Stomach (tissue), 9 donors: Measurements from ENCODE around the gene DYNC2I2. TPM values are rescaled to one million over a fixed set of nuclear protein-coding genes. Genes with fewer than 3 reads are reported as not detected.

Experiments used
- DNase-seq, 2 donors: peaks; one replicate each; pipeline versions ENCODE4 v3.0.0 to v3.0.0-alpha.2; 2013 to 2019
- H3K27ac ChIP-seq, 5 donors: fragments of 200-600 bp in 4 of 5; sonication (generic) in 4 of 5; one replicate each; pipeline ENCODE4 v1.5.1; 2013 to 2019; ENCODE audit warnings: mild to moderate bottlenecking in 1 of 5, moderate library complexity in 1 of 5
- H3K27me3 ChIP-seq, 3 donors: fragments of 200-600 bp; sonication (generic); one replicate each; pipeline ENCODE4 v1.5.1; 2017 to 2019; ENCODE audit warnings: mixed run types in 1 of 3
- H3K36me3 ChIP-seq, 4 donors: fragments of 200-600 bp; sonication (generic); 1 replicate in 3 of 4; 2 replicates in 1 of 4; pipeline ENCODE4 v1.5.1; 2016 to 2019
- H3K4me1 ChIP-seq, 4 donors: fragments of 200-600 bp; sonication (generic); one replicate each; pipeline ENCODE4 v1.5.1; 2016 to 2019
- H3K4me3 ChIP-seq, 4 donors: fragments of 200-600 bp; sonication (generic) in 3 of 4; one replicate each; pipeline ENCODE4 v1.5.1; 2016 to 2019; ENCODE audit warnings: mild to moderate bottlenecking in 1 of 4
- H3K9me3 ChIP-seq, 4 donors: fragments of 200-600 bp; sonication (generic); one replicate each; pipeline ENCODE4 v1.5.1; 2016 to 2019
- CTCF ChIP-seq, 7 experiments: fragments of 450-650 bp in 4 of 7; fragments of 200-600 bp in 3 of 7; sonication (generic) in 3 of 7; IDR thresholded peaks; one replicate each; pipeline ENCODE4 v1.5.1; 2016 to 2019; ENCODE audit warnings: antibody characterized with exemption in 7 of 7, control low read depth in 2 of 7, mild to moderate bottlenecking in 1 of 7
- EP300 ChIP-seq: sonication (generic); formaldehyde crosslinking; IDR thresholded peaks from one replicate; pipeline ENCODE4 v1.6.1; 2017; ENCODE audit warnings: antibody characterized with exemption
- POLR2A ChIP-seq, 4 donors: fragments of 450-650 bp; IDR thresholded peaks; one replicate each; pipeline ENCODE4 v1.6.1; 2016; ENCODE audit warnings: antibody characterized with exemption in 4 of 4, control low read depth in 2 of 4, mild to moderate bottlenecking in 1 of 4, moderate library complexity in 1 of 4
- POLR2AphosphoS5 ChIP-seq, 3 donors: sonication (generic); formaldehyde crosslinking; IDR thresholded peaks; one replicate each; pipeline ENCODE4 v1.6.1; 2016; ENCODE audit warnings: antibody characterized with exemption in 3 of 3
- WGBS, 5 donors: extraction: QIAGEN DNeasy Blood & Tissue Kit in 3 of 5; methylation state at CpG; one replicate each; pipeline versions ENCODE4 v1.1.5 to v1.1.7; 2013 to 2018; 5-methylcytosine and 5-hydroxymethylcytosine counted together
- intact Hi-C: fragments of 100-400 bp; cut with DNase I; formaldehyde crosslinking; loops from one replicate; pipeline ENCODE4 v1.15.1; 2023; ENCODE audit warnings: low total_unique reads
- polyA plus RNA-seq, 3 donors: library from polyadenylated mRNA; stranded (reverse); fragments of 200-250 nt; gene quantifications; one replicate each; pipeline ENCODE4 v1.2.3, GENCODE V29; 2013
- total RNA-seq, 5 donors: library from RNA; depleted of rRNA; stranded (reverse); fragments of >200 nt; gene quantifications; one replicate each; pipeline versions ENCODE4 v1.1.0 to v1.2.3, GENCODE V29; 2014 to 2016
- donor health status: healthy with polysubstance abuse.
- donor health status: Bipolar disorder and iron deficiency.
- donor health status: healthy.

DYNC2I2 gene
- total and polyA plus RNA-seq, 8 donors: 2.9 to 125 (median 53.3) TPM

- Histone ChIP-seq H3K4me1 (no peaks in the 10 kb centered on the region), H3K4me3 (no peak overlapping the region), H3K27me3 (no peaks in the 10 kb centered on the region), H3K36me3 (peaks cover 96 to 100% (median 100%) of the 10 kb centered on the region in 4 donors), H3K27ac (no peak overlapping the region), H3K9me3 (no peaks in the 10 kb centered on the region)
- no peak for DNase-seq
- TF ChIP-seq POLR2AphosphoS5 (IDR thresholded peaks at IDR 0.05) (no peak), EP300 (no peak), CTCF (IDR thresholded peaks at IDR 0.05) (no peak), POLR2A (IDR thresholded peaks at IDR 0.05) (no peak)
- intact Hi-C loops: loop anchor here (10.0 kb wide), 1 partner anchor 349 kb away; no protein-coding TSS in a partner anchor
- 86 to 98% (median 95%) methylated on average over 1 to 12 of the region's 12 CpGs for WGBS, 5 donors
Measured at GRCh38 chr9:128615571-128615970, 41.1 kb downstream of the DYNC2I2 start.

GRCh38 chr9:128614728-128615127 is 41.9 kb downstream of the DYNC2I2 start:
- Histone ChIP-seq H3K27ac (no peak overlapping the region), H3K36me3 (peaks cover 96 to 100% (median 100%) of the 10 kb centered on the region in 4 donors), H3K4me3 (no peak overlapping the region), H3K27me3 (no peaks in the 10 kb centered on the region), H3K9me3 (no peaks in the 10 kb centered on the region), H3K4me1 (no peaks in the 10 kb centered on the region)
- 95 to 100% (median 100%) methylated on average over 1 of the region's 1 CpG for WGBS, 5 donors
- TF ChIP-seq EP300 (no peak), CTCF (IDR thresholded peaks at IDR 0.05) (no peak), POLR2AphosphoS5 (IDR thresholded peaks at IDR 0.05) (no peak), POLR2A (IDR thresholded peaks at IDR 0.05) (no peak)
- intact Hi-C loops: loop anchor here (10.0 kb wide), 1 partner anchor 350 kb away; no protein-coding TSS in a partner anchor
- DNase-seq: no peak

- intact Hi-C loops: loop anchor here (10.0 kb wide), 1 partner anchor 353 kb away; no protein-coding TSS in a partner anchor
- Histone ChIP-seq H3K4me1 (peaks cover 0 to 7% (median 0%) of the 10 kb centered on the region in 4 donors), H3K4me3 (no peak overlapping the region), H3K27ac (no peak overlapping the region), H3K27me3 (no peaks in the 10 kb centered on the region), H3K36me3 (peaks cover 93 to 100% (median 100%) of the 10 kb centered on the region in 4 donors), H3K9me3 (no peaks in the 10 kb centered on the region)
- 95 to 96% (median 95%) methylated on average over 12 of the region's 12 CpGs for WGBS, 5 donors
- TF ChIP-seq EP300 (no peak), POLR2A (IDR thresholded peaks at IDR 0.05) (no peak), CTCF (IDR thresholded peaks at IDR 0.05) (no peak), POLR2AphosphoS5 (IDR thresholded peaks at IDR 0.05) (no peak)
- no peak for DNase-seq
Measured at GRCh38 chr9:128611600-128612394, 44.9 kb downstream of the DYNC2I2 start.

- no peak for DNase-seq
- TF ChIP-seq EP300 (no peak), POLR2A (IDR thresholded peaks at IDR 0.05) (no peak), CTCF (IDR thresholded peaks at IDR 0.05) (no peak), POLR2AphosphoS5 (IDR thresholded peaks at IDR 0.05) (no peak)
- H3K27ac ChIP-seq: no peak overlapping the region
- H3K4me3 ChIP-seq: no peak overlapping the region
- H3K36me3 ChIP-seq: peaks cover 88 to 100% (median 100%) of the 10 kb centered on the region in 4 donors
- no peaks in the 10 kb centered on the region for H3K27me3 ChIP-seq
- peaks cover 0 to 7% (median 0%) of the 10 kb centered on the region in 4 donors for H3K4me1 ChIP-seq
- intact Hi-C loops: loop anchor here (10.0 kb wide), 1 partner anchor 354 kb away; no protein-coding TSS in a partner anchor
- no peaks in the 10 kb centered on the region for H3K9me3 ChIP-seq
- 94 to 96% (median 95%) methylated on average over 3 of the region's 3 CpGs for WGBS, 5 donors
Measured at GRCh38 chr9:128610897-128611296, 45.8 kb downstream of the DYNC2I2 start.
